Upper lobe of right lung (tissue), 1 donor: ENCODE data around the gene IPPK. TPM values are rescaled to one million over a fixed set of nuclear protein-coding genes. Genes with fewer than 3 reads are reported as not detected.

Source experiments
- ATAC-seq: fragments of 200-7000 bp; cut with Tn5 transposase; one replicate; pipeline ENCODE4 v1.9.1; 2020; ENCODE audit warnings: mild to moderate bottlenecking, moderate library complexity
- DNase-seq: peaks from one replicate; pipeline ENCODE4 v3.0.0-alpha.2; 2020
- H3K27ac ChIP-seq: fragments of 200-600 bp; one replicate; pipeline ENCODE4 v1.8.0; 2022
- H3K27me3 ChIP-seq: fragments of 200-600 bp; one replicate; pipeline ENCODE4 v1.8.0; 2022; ENCODE audit warnings: mild to moderate bottlenecking
- H3K36me3 ChIP-seq: fragments of 200-600 bp; one replicate; pipeline ENCODE4 v1.8.0; 2022
- H3K4me1 ChIP-seq: fragments of 200-600 bp; one replicate; pipeline ENCODE4 v1.8.0; 2022
- H3K4me3 ChIP-seq: fragments of 200-600 bp; one replicate; pipeline ENCODE4 v1.8.0; 2022; ENCODE audit warnings: mild to moderate bottlenecking
- H3K9me3 ChIP-seq: fragments of 200-600 bp; one replicate; pipeline ENCODE4 v1.8.0; 2022
- CTCF ChIP-seq: fragments of 200-600 bp; IDR thresholded peaks from one replicate; pipeline ENCODE4 v1.8.0; 2022; ENCODE audit warnings: antibody characterized with exemption
- intact Hi-C: fragments of 100-400 bp; cut with DNase I; formaldehyde crosslinking; loops from one replicate; pipeline ENCODE4 v1.11.0; 2022
- total RNA-seq: library from RNA; stranded (reverse); fragmentation: NEBNext Ultra II Directional; extraction: Animal tissue kit (Norgen Biotek cat#: 25700); gene quantifications from one replicate; pipeline ENCODE4 v1.2.1, GENCODE V29; 2021
- donor health status: DM: no; HTN: yes; CAD: no; lungs with severe emphysema.

IPPK gene
- total RNA-seq, 1 donor from 2014 or later = 9.6 TPM

- no peak for DNase-seq
- no peak for ATAC-seq
These were observed 105.4 kb downstream of the IPPK start for GRCh38 chr9:92564504-92564903.

More at GRCh38 chr9:92564504-92564903, 105.4 kb downstream of the IPPK start:
- intact Hi-C loops = no loop called here
- no peak for TF ChIP-seq CTCF
- Histone ChIP-seq H3K27ac (no peak overlapping the region), H3K4me3 (no peak overlapping the region), H3K9me3 (no peaks in the 10 kb centered on the region), H3K36me3 (no peaks in the 10 kb centered on the region), H3K4me1 (peaks cover 11% of the 10 kb centered on the region), H3K27me3 (no peaks in the 10 kb centered on the region)

Other genes with a start within 250 kb of the IPPK start
- gene OMD, start 245.7 kb downstream of the IPPK start, total RNA-seq = 6.5 TPM
- 7.5 TPM for gene ASPN, start 187.6 kb downstream of the IPPK start, total RNA-seq
- 13.8 TPM for gene ECM2, start 134.1 kb downstream of the IPPK start, total RNA-seq
- 38.6 TPM for gene BICD2, start 94.7 kb upstream of the IPPK start, total RNA-seq
- 8.8 TPM for gene ZNF484, start 207.9 kb upstream of the IPPK start, total RNA-seq